ENCODE data around the gene DFFA. TPM values are rescaled to one million over a fixed set of nuclear protein-coding genes. Genes with fewer than 3 reads are reported as not detected.
A peak's percentile ranks its signal among the peaks of the same experiment; 100 is the strongest.
"Not testable (repeated sequence)": the region's sequence is repeated elsewhere in the genome, so short reads cannot be mapped to it uniquely, and the experiment has no call there.

DFFA gene
- total and polyA plus RNA-seq, 9 of the 15 experiments (the other 6 are each of a cell fraction or from before 2014, with no cell fraction given): 39.6 to 74.8 (median 59.2) TPM

GRCh38 chr1:10418741-10419140 is 53.6 kb downstream of the DFFA start:
- in situ Hi-C loops (cut with MboI); intact Hi-C loops (cut with micrococcal nuclease); H3K27me3 ChIP-seq (ENCODE audit: control insufficient read depth in 2 of 2, insufficient read depth in 2 of 2, low read length in 2 of 2); H2AFZ ChIP-seq (ENCODE audit: low read depth, low read length); H3K4me3 ChIP-seq; ATAC-seq; H3K9ac ChIP-seq (ENCODE audit: insufficient read depth in 1 of 2, low read depth in 2 of 2, low read length in 2 of 2); H3K4me2 ChIP-seq (ENCODE audit: insufficient read depth, low read length); H4K20me1 ChIP-seq (replicated peaks; ENCODE audit: control insufficient read depth, insufficient read depth, low read length); H3K27ac ChIP-seq (ENCODE audit: extremely low read depth, low read depth, low read length); H3K9me1 ChIP-seq (ENCODE audit: control insufficient read depth, insufficient read depth, low read length); DNase-seq (ENCODE audit: extremely low read depth in 1 of 4, low spot score in 3 of 4); BruUV-seq (replicated peaks); FAIRE-seq; H3K79me2 ChIP-seq (ENCODE audit: control insufficient read depth, insufficient read depth, low read length); H3K9me3 ChIP-seq (replicated peaks; ENCODE audit: control insufficient read depth, insufficient read depth, low read depth, low read length): not testable (repeated sequence)
- ChIA-PET POLR2A (interaction anchor here (1.3 to 1.4 kb wide), 3 partner anchors 10 to 42 kb away, joined by 3 to 4 read pairs (median 4); no protein-coding TSS in a partner anchor), CTCF (ENCODE audit: low intra/inter-chr PET ratio) (interaction anchor here (0.6 kb wide), 1 partner anchor 558 kb away, joined by 5 read pairs; no protein-coding TSS in a partner anchor)
- Histone ChIP-seq H3K36me3 (ENCODE audit: control insufficient read depth, insufficient read depth, low read length) (peaks cover 77% of the 10 kb centered on the region), H3K4me1 (replicated peaks in 1 of 2; ENCODE audit: control insufficient read depth in 2 of 2, insufficient read depth in 2 of 2, low read length in 2 of 2) (peaks cover 8 to 14% of the 10 kb centered on the region in 2 experiments; a peak in 4 of 5 replicates)
- 95% methylated on average over 7 of the region's 8 CpGs for WGBS (ENCODE audit: insufficient coverage, low coverage, missing lambda C conversion rate)

- H3K4me3 ChIP-seq; H2AFZ ChIP-seq (ENCODE audit: low read depth, low read length); H3K9me3 ChIP-seq (replicated peaks; ENCODE audit: control insufficient read depth, insufficient read depth, low read depth, low read length); H3K9me1 ChIP-seq (ENCODE audit: control insufficient read depth, insufficient read depth, low read length); FAIRE-seq; CTCF ChIA-PET (ENCODE audit: low intra/inter-chr PET ratio); H3K27me3 ChIP-seq (ENCODE audit: control insufficient read depth in 2 of 2, insufficient read depth in 2 of 2, low read length in 2 of 2); ATAC-seq; H3K4me2 ChIP-seq (ENCODE audit: insufficient read depth, low read length); BruUV-seq (replicated peaks); in situ Hi-C loops (cut with MboI); DNase-seq (ENCODE audit: extremely low read depth in 1 of 4, low spot score in 3 of 4); H4K20me1 ChIP-seq (replicated peaks; ENCODE audit: control insufficient read depth, insufficient read depth, low read length): not testable (repeated sequence)
- intact Hi-C loops (cut with micrococcal nuclease): loop anchor here (2.0 kb wide), 1 partner anchor 17 kb away; the partner anchor contains the start of gene PGD
- peaks cover 8 to 14% of the 10 kb centered on the region in 2 experiments; a peak in 4 of 5 replicates for H3K4me1 ChIP-seq (replicated peaks in 1 of 2; ENCODE audit: control insufficient read depth in 2 of 2, insufficient read depth in 2 of 2, low read length in 2 of 2)
- peak; percentile 68 for TF ChIP-seq ZNF121 (CRISPR knock-in tag; conservative IDR thresholded peaks at IDR 0.05)
- peak; percentile 70; the same call in 1 of the 2 replicates for TF ChIP-seq ZNF512 (tag; IDR thresholded peaks at IDR 0.05)
- TF ChIP-seq POLR2H (tag; IDR thresholded peaks at IDR 0.05; ENCODE audit: low read depth): peak; percentile 36; the same call in 1 of the 2 replicates
- TF ChIP-seq ZNF280A (IDR thresholded peaks at IDR 0.05; ENCODE audit: low read depth, partially characterized antibody): peak; percentile 11
- H3K9ac ChIP-seq (ENCODE audit: insufficient read depth in 1 of 2, low read depth in 2 of 2, low read length in 2 of 2): peak overlapping the region in 1 of 2 experiments; percentile 68; a peak in 2 of 4 replicates
- H3K36me3 ChIP-seq (ENCODE audit: control insufficient read depth, insufficient read depth, low read length): peaks cover 95% of the 10 kb centered on the region
- peak overlapping the region; percentile 96 for H3K27ac ChIP-seq (ENCODE audit: extremely low read depth, low read depth, low read length)
- 88% methylated on average over 1 of the region's 1 CpG for WGBS (ENCODE audit: insufficient coverage, low coverage, missing lambda C conversion rate)
- peaks cover 12% of the 10 kb centered on the region; the same call in 2 of the 3 replicates for H3K79me2 ChIP-seq (ENCODE audit: control insufficient read depth, insufficient read depth, low read length)
- POLR2A ChIA-PET: interaction anchor here (0.8 to 2.3 kb wide), 10 partner anchors 8 to 206 kb away, joined by 3 to 17 read pairs (median 5); partner anchors contain the start of genes CENPS, DFFA, KIF1B and PGD
Observed at GRCh38 chr1:10415967-10416366, 56.4 kb downstream of the DFFA start.

Data from K562 (cell line).